Breast epithelium (tissue), 4 donors: ENCODE results near the gene F2R. TPM values are rescaled to one million over a fixed set of nuclear protein-coding genes. Genes with fewer than 3 reads are reported as not detected.

Experiments used
- DNase-seq, 2 donors: peaks; one replicate each; pipeline ENCODE4 v3.0.0-alpha.2; 2019; ENCODE audit warnings: low spot score in 2 of 2
- H3K27ac ChIP-seq, 2 donors: fragments of 200-600 bp; sonication (generic) in 1 of 2; one replicate each; pipeline ENCODE4 v1.5.1; 2016 to 2019; ENCODE audit warnings: mild to moderate bottlenecking in 1 of 2
- H3K27me3 ChIP-seq, 2 donors: fragments of 200-600 bp; sonication (generic) in 1 of 2; one replicate each; pipeline versions ENCODE4 v1.5.1 to v1.6.0; 2017 to 2019; ENCODE audit warnings: control low read depth in 1 of 2, mild to moderate bottlenecking in 1 of 2
- H3K36me3 ChIP-seq: fragments of 200-600 bp; one replicate; pipeline ENCODE4 v1.5.1; 2019
- H3K4me1 ChIP-seq, 2 donors: fragments of 200-600 bp; sonication (generic); one replicate each; pipeline ENCODE4 v1.5.1; 2016 to 2019; ENCODE audit warnings: control low read depth in 1 of 2
- H3K4me3 ChIP-seq, 3 donors: fragments of 200-600 bp; sonication (generic); 1 replicate in 2 of 3; 2 replicates in 1 of 3; pipeline ENCODE4 v1.5.1; 2016 to 2019; ENCODE audit warnings: mild to moderate bottlenecking in 3 of 3, moderate library complexity in 2 of 3
- H3K9me3 ChIP-seq, 2 donors: fragments of 200-600 bp; sonication (generic) in 1 of 2; one replicate each; pipeline ENCODE4 v1.5.1; 2016 to 2019; ENCODE audit warnings: control low read depth in 1 of 2
- POLR2A ChIP-seq: fragments of 450-650 bp; IDR thresholded peaks from one replicate; pipeline ENCODE4 v1.6.1; 2016; ENCODE audit warnings: antibody characterized with exemption, mild to moderate bottlenecking, moderate library complexity
- POLR2AphosphoS5 ChIP-seq, 3 donors: sonication (generic); formaldehyde crosslinking; IDR thresholded peaks; one replicate each; pipeline ENCODE4 v1.6.1; 2017; ENCODE audit warnings: antibody characterized with exemption in 3 of 3
- intact Hi-C: fragments of 100-400 bp; cut with DNase I; formaldehyde crosslinking; loops from one replicate; pipeline ENCODE4 v1.15.1; 2023; ENCODE audit warnings: low total_unique reads
- total RNA-seq, 3 donors: library from RNA; depleted of rRNA; stranded (reverse); fragments of >200 nt; gene quantifications; one replicate each; pipeline ENCODE4 v1.1.0, GENCODE V29; 2016
- TF ChIP-seq, protein P1 (sequence below), 3 donors: fragments of 450-650 bp; IDR thresholded peaks; one replicate each; pipeline ENCODE4 v1.5.1; 2016 to 2017; ENCODE audit warnings: antibody characterized with exemption in 3 of 3, mild to moderate bottlenecking in 3 of 3, moderate library complexity in 3 of 3

The F2R gene
- total RNA-seq, 3 donors from 2014 or later = 15.1 to 39.4 (median 27.2) TPM

DNA sequence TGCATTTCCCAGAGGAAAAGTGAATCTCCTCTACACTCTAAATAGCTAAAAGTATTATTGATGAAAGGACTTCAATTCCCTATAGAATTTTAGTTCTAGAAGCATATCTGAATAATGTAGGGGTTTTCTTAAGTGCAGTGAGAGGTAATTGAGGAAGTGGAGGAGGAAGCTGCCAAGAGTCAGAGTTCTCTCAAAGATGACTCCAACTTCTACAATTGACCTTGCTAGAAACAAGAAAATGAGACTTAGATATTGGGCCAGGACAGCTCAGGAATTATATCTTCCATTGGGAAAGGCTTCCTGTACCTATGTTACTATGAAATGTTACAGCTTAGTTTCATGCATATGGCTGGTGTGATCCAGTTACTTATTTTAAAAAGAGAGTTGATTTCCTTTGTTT is 10.4 kb upstream of the F2R start:
- Histone ChIP-seq H3K36me3 (no peaks in the 10 kb centered on the region), H3K4me3 (no peak overlapping the region), H3K27me3 (no peaks in the 10 kb centered on the region), H3K27ac (no peak overlapping the region), H3K4me1 (no peaks in the 10 kb centered on the region), H3K9me3 (no peaks in the 10 kb centered on the region)
- DNase-seq = no peak
- intact Hi-C loops = no loop called here
- no peak for TF ChIP-seq POLR2AphosphoS5 (IDR thresholded peaks at IDR 0.05)

DNA sequence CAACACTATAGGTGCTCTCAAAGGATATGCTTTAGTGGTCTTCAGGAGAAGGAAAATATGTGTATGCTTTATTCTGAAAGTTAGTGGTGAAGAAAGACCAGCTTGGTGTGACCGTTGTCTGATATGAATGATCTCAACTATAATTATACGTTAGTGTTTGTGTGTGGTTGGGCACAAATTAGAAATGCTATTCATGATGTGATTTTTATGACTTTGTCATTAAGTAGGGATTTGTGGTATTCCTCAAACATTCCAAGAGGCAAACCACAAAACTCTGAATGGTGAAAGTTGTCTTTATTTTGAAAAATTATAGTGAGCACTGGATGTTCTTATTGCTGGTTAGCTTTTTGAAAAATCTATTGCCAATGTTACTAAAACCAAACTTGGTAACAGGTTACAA is 6.2 kb upstream of the F2R start:
- H3K9me3 ChIP-seq = no peaks in the 10 kb centered on the region
- H3K4me3 ChIP-seq = no peak overlapping the region
- no peaks in the 10 kb centered on the region for H3K36me3 ChIP-seq
- DNase-seq = no peak
- H3K27me3 ChIP-seq = peaks cover 0 to 1% of the 10 kb centered on the region in 2 donors
- no peak overlapping the region for H3K27ac ChIP-seq
- TF ChIP-seq POLR2AphosphoS5 (IDR thresholded peaks at IDR 0.05) (no peak), POLR2A (no peak)
- TF ChIP-seq, protein P1, sequence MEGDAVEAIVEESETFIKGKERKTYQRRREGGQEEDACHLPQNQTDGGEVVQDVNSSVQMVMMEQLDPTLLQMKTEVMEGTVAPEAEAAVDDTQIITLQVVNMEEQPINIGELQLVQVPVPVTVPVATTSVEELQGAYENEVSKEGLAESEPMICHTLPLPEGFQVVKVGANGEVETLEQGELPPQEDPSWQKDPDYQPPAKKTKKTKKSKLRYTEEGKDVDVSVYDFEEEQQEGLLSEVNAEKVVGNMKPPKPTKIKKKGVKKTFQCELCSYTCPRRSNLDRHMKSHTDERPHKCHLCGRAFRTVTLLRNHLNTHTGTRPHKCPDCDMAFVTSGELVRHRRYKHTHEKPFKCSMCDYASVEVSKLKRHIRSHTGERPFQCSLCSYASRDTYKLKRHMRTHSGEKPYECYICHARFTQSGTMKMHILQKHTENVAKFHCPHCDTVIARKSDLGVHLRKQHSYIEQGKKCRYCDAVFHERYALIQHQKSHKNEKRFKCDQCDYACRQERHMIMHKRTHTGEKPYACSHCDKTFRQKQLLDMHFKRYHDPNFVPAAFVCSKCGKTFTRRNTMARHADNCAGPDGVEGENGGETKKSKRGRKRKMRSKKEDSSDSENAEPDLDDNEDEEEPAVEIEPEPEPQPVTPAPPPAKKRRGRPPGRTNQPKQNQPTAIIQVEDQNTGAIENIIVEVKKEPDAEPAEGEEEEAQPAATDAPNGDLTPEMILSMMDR (IDR thresholded peaks at IDR 0.05) = no peak
- intact Hi-C loops = no loop called here
- no peaks in the 10 kb centered on the region for H3K4me1 ChIP-seq

DNA sequence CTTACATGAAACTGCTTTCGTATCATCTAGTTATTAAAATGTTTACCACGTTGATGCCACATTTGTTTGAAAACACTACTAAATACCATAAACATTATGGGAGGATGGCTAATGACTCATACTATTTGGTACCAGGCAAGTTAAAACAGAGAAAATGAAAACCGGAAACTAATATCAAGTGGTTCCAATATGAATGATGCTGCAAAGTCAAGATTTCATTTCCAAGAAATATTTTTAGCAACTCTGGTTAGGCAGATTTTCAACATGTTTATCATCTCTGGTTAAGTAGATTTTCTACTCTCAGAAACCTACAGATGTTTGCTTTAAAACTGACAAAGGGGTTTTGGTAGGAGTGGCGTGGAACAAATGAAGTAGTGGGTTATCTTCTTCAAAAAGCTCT is 4.9 kb upstream of the F2R start:
- H3K27ac ChIP-seq = no peak overlapping the region
- H3K27me3 ChIP-seq = peaks cover 0 to 6% of the 10 kb centered on the region in 2 donors
- intact Hi-C loops = no loop called here
- TF ChIP-seq POLR2AphosphoS5 (IDR thresholded peaks at IDR 0.05) = no peak
- TF ChIP-seq, protein P1 (IDR thresholded peaks at IDR 0.05) = no peak
- no peaks in the 10 kb centered on the region for H3K36me3 ChIP-seq
- no peaks in the 10 kb centered on the region for H3K9me3 ChIP-seq
- no peak for DNase-seq
- no peak overlapping the region for H3K4me3 ChIP-seq
- no peaks in the 10 kb centered on the region for H3K4me1 ChIP-seq

DNA sequence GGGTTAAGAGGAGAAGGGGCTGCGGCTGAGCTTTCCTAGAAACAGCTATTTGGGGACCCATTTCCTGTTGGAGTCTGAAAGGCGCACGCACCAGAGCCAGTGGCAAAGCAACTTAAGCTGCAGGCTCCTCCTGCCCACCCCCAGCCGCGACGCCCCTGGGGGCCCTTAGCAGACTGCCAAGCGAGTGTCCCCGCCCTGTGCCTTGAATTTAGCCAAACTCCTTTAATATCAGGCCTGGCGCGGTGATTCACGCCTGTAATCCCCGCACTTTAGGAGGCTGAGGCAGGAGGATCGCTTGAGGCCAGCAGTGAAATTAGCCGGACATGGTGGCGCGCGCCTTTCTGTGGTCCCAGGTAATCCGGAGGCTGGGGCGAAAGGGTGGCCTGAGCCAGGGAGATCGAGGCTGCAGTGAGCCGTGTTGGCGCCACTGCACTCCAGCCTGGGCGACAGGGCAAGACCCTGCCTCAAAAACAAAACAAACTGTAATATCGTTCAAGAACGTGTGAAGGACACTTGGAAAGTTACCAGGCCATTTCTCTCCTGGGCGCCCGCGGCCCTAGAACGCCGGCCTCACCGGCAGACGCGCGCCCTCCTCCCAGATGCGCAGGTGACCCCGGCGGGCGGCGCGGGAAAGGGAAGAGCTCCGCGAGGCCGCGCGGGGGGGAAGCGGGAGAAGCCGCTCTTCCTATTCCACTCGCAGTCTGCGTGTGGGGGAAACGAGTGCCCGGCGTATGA is 1.0 kb upstream of the F2R start:
- Histone ChIP-seq H3K4me1 (peaks cover 0 to 4% of the 10 kb centered on the region in 2 donors), H3K27ac (peak overlapping the region; percentile 75 to 80), H3K36me3 (no peaks in the 10 kb centered on the region), H3K27me3 (peaks cover 0 to 6% of the 10 kb centered on the region in 2 donors), H3K9me3 (no peaks in the 10 kb centered on the region), H3K4me3 (peak overlapping the region; percentile 63 to 87 (median 74))
- TF ChIP-seq POLR2AphosphoS5 (IDR thresholded peaks at IDR 0.05) (no peak), POLR2A (no peak)
- TF ChIP-seq, protein P1 (IDR thresholded peaks at IDR 0.05) = no peak
- no peak for DNase-seq
- intact Hi-C loops = no loop called here

DNA sequence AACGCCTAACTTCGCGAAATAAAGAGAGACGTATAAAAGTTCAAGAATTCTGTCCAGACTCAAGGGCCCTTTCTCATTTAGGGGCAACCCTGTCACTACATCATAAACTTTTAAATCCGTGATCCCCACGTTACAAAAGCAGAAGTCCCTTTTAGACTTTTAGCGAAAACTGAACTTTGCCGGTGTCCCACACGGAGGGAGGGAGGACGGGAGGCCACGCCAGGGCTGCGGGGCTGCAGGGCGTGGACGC is 515 bp upstream of the F2R start:
- Histone ChIP-seq H3K36me3 (no peaks in the 10 kb centered on the region), H3K27ac (peak overlapping the region; percentile 75 to 80), H3K27me3 (peaks cover 0 to 6% of the 10 kb centered on the region in 2 donors), H3K9me3 (no peaks in the 10 kb centered on the region), H3K4me3 (peak overlapping the region; percentile 63 to 87 (median 74)), H3K4me1 (peaks cover 0 to 4% of the 10 kb centered on the region in 2 donors)
- TF ChIP-seq POLR2AphosphoS5 (IDR thresholded peaks at IDR 0.05) (no peak), POLR2A (no peak)
- TF ChIP-seq, protein P1 (IDR thresholded peaks at IDR 0.05) = no peak
- intact Hi-C loops = no loop called here
- no peak for DNase-seq
